A673 (cell line): ENCODE results near the gene NGDN. TPM values are rescaled to one million over a fixed set of nuclear protein-coding genes. Genes with fewer than 3 reads are reported as not detected.
"Not testable (repeated sequence)": the region's sequence is repeated elsewhere in the genome, so short reads cannot be mapped to it uniquely, and the experiment has no call there.

Experiments
- BruUV-seq: library from RNA; stranded (reverse); fragments of 400-500 nt; replicated peaks from 2 replicates; lab custom pipeline; 2021; lab: Mats Ljungman, UMichigan
- CTCF ChIA-PET: fragments of 300-600 bp; sonication (Branson Sonifier 250); formaldehyde crosslinking; loops from one replicate; lab custom pipeline; 2022; ENCODE audit warnings: antibody characterized with exemption; lab: Charles Lee
- POLR2A ChIA-PET: fragments of 300-600 bp; sonication (Branson Sonifier 250); formaldehyde crosslinking; loops from one replicate; lab custom pipeline; 2022; ENCODE audit warnings: antibody characterized with exemption; ENCODE audit not compliant: low non-redundant PET; lab: Charles Lee
- DNase-seq: peaks from one replicate; pipeline ENCODE4 v3.0.0-alpha.2; 2015; ENCODE audit warnings: low spot score
- H3K27ac ChIP-seq: fragments of 200-600 bp; sonication (generic); 2 replicates; pipeline ENCODE4 v1.5.1; 2016; ENCODE audit warnings: mixed run types, low read depth, mild to moderate bottlenecking, mixed read lengths, antibody characterized with exemption, low read length; ENCODE audit not compliant: poor library complexity, severe bottlenecking
- H3K27me3 ChIP-seq: fragments of 200-600 bp; sonication (generic); replicated peaks from 2 replicates; pipeline ENCODE4 v1.6.1; 2017; ENCODE audit warnings: mixed run types, low read depth, mild to moderate bottlenecking, mixed read lengths, antibody characterized with exemption, low read length; ENCODE audit not compliant: insufficient read depth, poor library complexity
- H3K36me3 ChIP-seq: fragments of 200-600 bp; sonication (generic); 2 replicates; pipeline ENCODE4 v1.6.1; 2016; ENCODE audit warnings: mixed run types, mild to moderate bottlenecking, mixed read lengths, antibody characterized with exemption, low read length; ENCODE audit not compliant: insufficient read depth, poor library complexity, severe bottlenecking
- H3K4me1 ChIP-seq: fragments of 200-600 bp; sonication (generic); 2 replicates; pipeline ENCODE4 v1.6.1; 2017; ENCODE audit warnings: mixed run types, mild to moderate bottlenecking, mixed read lengths, antibody characterized with exemption, low read length; ENCODE audit not compliant: insufficient read depth, poor library complexity, severe bottlenecking
- H3K4me3 ChIP-seq: fragments of 200-600 bp; sonication (generic); 2 replicates; pipeline ENCODE4 v1.5.1; 2016; ENCODE audit warnings: low read depth, mixed run types, mild to moderate bottlenecking, mixed read lengths, low read length; ENCODE audit not compliant: poor library complexity, severe bottlenecking
- H3K9me3 ChIP-seq: fragments of 200-600 bp; sonication (generic); 2 replicates; pipeline ENCODE4 v1.6.1; 2016; ENCODE audit warnings: mixed run types, low read depth, mild to moderate bottlenecking, mixed read lengths, antibody characterized with exemption, low read length; ENCODE audit not compliant: poor library complexity, severe bottlenecking
- CTCF ChIP-seq: fragments of 300-800, 200-600 bp; sonication (generic); conservative IDR thresholded peaks from 2 replicates; pipeline ENCODE4 v1.5.1; 2017; ENCODE audit warnings: low read depth, mild to moderate bottlenecking, antibody characterized with exemption, low read length, moderate library complexity, mixed read lengths
- EZH2 ChIP-seq: fragments of 200-600 bp; sonication (generic); IDR thresholded peaks from 2 replicates; pipeline ENCODE4 v1.6.1; 2017; ENCODE audit warnings: borderline replicate concordance, low read depth, mild to moderate bottlenecking, mixed read lengths, antibody characterized with exemption, low read length; ENCODE audit not compliant: poor library complexity, severe bottlenecking
- intact Hi-C: fragments of 100-400 bp; cut with micrococcal nuclease; formaldehyde crosslinking; loops from one replicate; pipeline ENCODE4 v1.10.0; 2022; ENCODE audit not compliant: unreplicated experiment
- total RNA-seq: library from RNA; stranded (reverse); gene quantifications from 2 replicates; pipeline ENCODE4 v1.2.3, GENCODE V29; 2021

NGDN gene
- total RNA-seq, 1 experiment from 2014 or later: 71.2 TPM

- Histone ChIP-seq H3K9me3 (no peaks in the 10 kb centered on the region), H3K4me3 (no peak overlapping the region), H3K27ac (no peak overlapping the region), H3K27me3 (no peaks in the 10 kb centered on the region), H3K4me1 (no peaks in the 10 kb centered on the region), H3K36me3 (no peaks in the 10 kb centered on the region)
- ChIA-PET POLR2A (no interaction called here), CTCF (no interaction called here)
- intact Hi-C loops: no loop called here
- no TSS peak for BruUV-seq
- DNase-seq: no peak
- TF ChIP-seq EZH2: no peak
- TF ChIP-seq CTCF: no peak
Measured at GRCh38 chr14:23425169-23425568, 44.3 kb upstream of the NGDN start.

GRCh38 chr14:23425798-23426197, 43.7 kb upstream of the NGDN start:
- H3K27ac ChIP-seq, H3K36me3 ChIP-seq, CTCF ChIA-PET, POLR2A ChIA-PET, H3K27me3 ChIP-seq, DNase-seq, H3K4me3 ChIP-seq, intact Hi-C loops, H3K9me3 ChIP-seq, BruUV-seq, H3K4me1 ChIP-seq: not testable (repeated sequence)

- intact Hi-C loops: no loop called here
- Histone ChIP-seq H3K27ac (no peak overlapping the region), H3K4me3 (no peak overlapping the region), H3K9me3 (no peaks in the 10 kb centered on the region), H3K4me1 (no peaks in the 10 kb centered on the region), H3K27me3 (no peaks in the 10 kb centered on the region), H3K36me3 (no peaks in the 10 kb centered on the region)
- TF ChIP-seq EZH2 (no peak), CTCF (no peak)
- no TSS peak for BruUV-seq
- no peak for DNase-seq
- ChIA-PET CTCF (no interaction called here), POLR2A (no interaction called here)
Measured at GRCh38 chr14:23428686-23429495, 40.6 kb upstream of the NGDN start.
